ENCODE results near the gene LRP3. TPM values are rescaled to one million over a fixed set of nuclear protein-coding genes. Genes with fewer than 3 reads are reported as not detected.

The LRP3 gene, protein sequence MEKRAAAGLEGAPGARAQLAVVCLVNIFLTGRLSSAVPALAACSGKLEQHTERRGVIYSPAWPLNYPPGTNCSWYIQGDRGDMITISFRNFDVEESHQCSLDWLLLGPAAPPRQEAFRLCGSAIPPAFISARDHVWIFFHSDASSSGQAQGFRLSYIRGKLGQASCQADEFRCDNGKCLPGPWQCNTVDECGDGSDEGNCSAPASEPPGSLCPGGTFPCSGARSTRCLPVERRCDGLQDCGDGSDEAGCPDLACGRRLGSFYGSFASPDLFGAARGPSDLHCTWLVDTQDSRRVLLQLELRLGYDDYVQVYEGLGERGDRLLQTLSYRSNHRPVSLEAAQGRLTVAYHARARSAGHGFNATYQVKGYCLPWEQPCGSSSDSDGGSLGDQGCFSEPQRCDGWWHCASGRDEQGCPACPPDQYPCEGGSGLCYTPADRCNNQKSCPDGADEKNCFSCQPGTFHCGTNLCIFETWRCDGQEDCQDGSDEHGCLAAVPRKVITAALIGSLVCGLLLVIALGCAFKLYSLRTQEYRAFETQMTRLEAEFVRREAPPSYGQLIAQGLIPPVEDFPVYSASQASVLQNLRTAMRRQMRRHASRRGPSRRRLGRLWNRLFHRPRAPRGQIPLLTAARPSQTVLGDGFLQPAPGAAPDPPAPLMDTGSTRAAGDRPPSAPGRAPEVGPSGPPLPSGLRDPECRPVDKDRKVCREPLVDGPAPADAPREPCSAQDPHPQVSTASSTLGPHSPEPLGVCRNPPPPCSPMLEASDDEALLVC
- total RNA-seq (2022; extraction: Qiagen RNA extraction): 31.4 to 56.6 TPM (median 52.8 TPM) in 5 replicates

DNA sequence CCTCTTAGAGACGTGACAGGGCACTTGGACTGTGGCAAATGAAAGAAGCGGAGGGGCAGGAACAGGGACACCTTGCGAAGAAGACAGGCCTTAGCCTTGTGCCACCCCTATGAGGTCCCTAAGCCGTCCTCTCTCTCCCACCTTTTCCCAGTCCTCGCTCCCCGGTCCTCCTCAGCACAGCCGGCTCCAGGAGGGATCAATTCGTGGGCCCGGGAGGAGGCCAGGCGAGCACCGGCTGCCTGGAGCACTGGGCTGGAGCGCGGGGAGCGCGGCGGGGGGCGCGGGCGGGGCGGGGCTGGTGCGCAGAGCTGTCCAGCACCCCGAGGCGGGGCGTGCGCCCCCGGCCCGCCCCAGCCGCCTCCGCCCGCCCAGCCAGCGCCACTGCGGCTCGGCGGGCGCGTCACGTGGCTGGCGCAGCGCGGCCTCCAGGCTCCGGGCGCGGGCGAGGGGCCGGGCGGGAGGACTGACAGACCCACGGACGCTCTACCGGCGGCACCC is at the start of gene LRP3:
Gene LRP3 (plus strand): TSS at position 466 of the 498 bp plus-strand sequence. CDS start 456 bp downstream, outside the sequence.

DNA sequence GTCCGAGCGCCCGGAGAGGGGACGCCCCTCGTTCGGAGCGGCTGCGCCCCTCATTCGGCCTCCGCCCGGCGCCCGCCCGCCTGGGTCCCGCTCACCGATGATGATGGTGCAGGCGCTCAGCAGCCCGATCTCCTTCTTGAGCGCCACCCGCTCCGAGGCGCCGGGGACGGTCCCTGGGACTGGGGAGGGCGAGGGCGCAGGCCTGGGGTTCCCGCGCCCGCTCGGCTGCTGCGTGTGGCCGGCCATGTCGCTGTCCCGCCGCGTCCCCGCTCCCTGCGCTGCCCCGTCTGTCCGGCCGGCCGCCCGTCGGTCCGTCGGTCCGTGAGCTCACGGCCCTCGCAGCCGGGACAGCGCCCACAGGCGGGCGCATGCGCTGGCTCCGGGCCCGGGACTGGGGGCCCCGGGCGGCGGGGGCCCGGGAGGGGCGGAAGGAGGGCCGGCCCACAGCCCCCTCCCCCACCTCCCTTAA is 31.4 kb downstream of the LRP3 start, which contains the start of gene SLC7A10:
Gene SLC7A10 (minus strand): TSS at position 393 of the 469 bp plus-strand sequence. CDS start 147 bp downstream, at position 246.

Other genes with a start within 250 kb of the LRP3 start
- 38.2 to 46.0 TPM (median 42.0 TPM) in 5 replicates for gene CEP89, start 222.4 kb upstream of the LRP3 start, total RNA-seq (2022; extraction: Qiagen RNA extraction)
- gene FAAP24, start 222.1 kb upstream of the LRP3 start, total RNA-seq (2022; extraction: Qiagen RNA extraction): 13.4 to 16.0 TPM (median 13.6 TPM) in 5 replicates
- 40.8 to 49.6 TPM (median 44.1 TPM) in 5 replicates for gene RHPN2, start 129.4 kb upstream of the LRP3 start, total RNA-seq (2022; extraction: Qiagen RNA extraction)
- 12.7 to 14.8 TPM (median 13.4 TPM) in 5 replicates for gene GPATCH1, start 113.1 kb upstream of the LRP3 start, total RNA-seq (2022; extraction: Qiagen RNA extraction)
- 0.20 to 0.28 TPM (median 0.21 TPM) in 3 of 5 replicates, not detected in the others for gene WDR88, start 62.2 kb upstream of the LRP3 start, total RNA-seq (2022; extraction: Qiagen RNA extraction)
- 0.09 to 0.15 TPM (median 0.12 TPM) in 5 replicates for gene SLC7A10, start 31.5 kb downstream of the LRP3 start, total RNA-seq (2022; extraction: Qiagen RNA extraction)
- 5.4 to 9.4 TPM (median 9.1 TPM) in 5 replicates for gene CEBPA, start 108.2 kb downstream of the LRP3 start, total RNA-seq (2022; extraction: Qiagen RNA extraction)
- gene CEBPG, start 179.4 kb downstream of the LRP3 start, total RNA-seq (2022; extraction: Qiagen RNA extraction): 37.8 to 41.6 TPM (median 40.1 TPM) in 5 replicates